Endodermal cell (in vitro differentiated cells): ENCODE measurements around the gene UBL7. TPM values are rescaled to one million over a fixed set of nuclear protein-coding genes. Genes with fewer than 3 reads are reported as not detected.

Experiments
- DNase-seq: peaks from one replicate; pipeline ENCODE4 v3.0.0-alpha.2; 2017
- H3K27ac ChIP-seq: 2 replicates; pipeline ENCODE4 v1.5.1; 2013; ENCODE audit warnings: mild to moderate bottlenecking, low read depth, low read length, moderate library complexity
- H3K27me3 ChIP-seq: 2 replicates; pipeline ENCODE4 v1.6.1; 2013; ENCODE audit warnings: mild to moderate bottlenecking, low read length, moderate library complexity; ENCODE audit not compliant: insufficient read depth, control insufficient read depth, poor library complexity, severe bottlenecking
- H3K36me3 ChIP-seq: 2 replicates; pipeline ENCODE4 v1.7.0; 2013; ENCODE audit warnings: mild to moderate bottlenecking, low read length, moderate library complexity; ENCODE audit not compliant: control insufficient read depth, insufficient read depth
- H3K4me1 ChIP-seq: one replicate; pipeline ENCODE4 v1.7.0; 2013; ENCODE audit warnings: low read length; ENCODE audit not compliant: control insufficient read depth, insufficient read depth
- H3K4me3 ChIP-seq: 2 replicates; pipeline ENCODE4 v1.5.1; 2013; ENCODE audit warnings: mild to moderate bottlenecking, low read length, moderate library complexity
- H3K9ac ChIP-seq: 2 replicates; pipeline ENCODE4 v1.6.1; 2013; ENCODE audit warnings: mild to moderate bottlenecking, low read length, moderate library complexity; ENCODE audit not compliant: poor library complexity, severe bottlenecking; ENCODE audit errors: extremely low read depth
- H3K9me3 ChIP-seq: 2 replicates; pipeline ENCODE4 v1.6.1; 2013; ENCODE audit warnings: mild to moderate bottlenecking, low read length, moderate library complexity; ENCODE audit not compliant: control insufficient read depth
- H3K27ac Mint-ChIP-seq: 2 replicates; pipeline ENCODE4 v1.8.0; 2020; ENCODE audit warnings: mixed read lengths
- H3K27me3 Mint-ChIP-seq: 2 replicates; pipeline ENCODE4 v1.8.0; 2021; ENCODE audit warnings: mild to moderate bottlenecking, mixed read lengths; ENCODE audit not compliant: insufficient read depth
- H3K36me3 Mint-ChIP-seq: 2 replicates; pipeline ENCODE4 v1.8.0; 2020; ENCODE audit warnings: low read depth, mixed read lengths
- H3K4me1 Mint-ChIP-seq: 2 replicates; pipeline ENCODE4 v1.8.0; 2020; ENCODE audit warnings: mixed read lengths
- H3K4me3 Mint-ChIP-seq: 2 replicates; pipeline ENCODE4 v1.8.0; 2020; ENCODE audit warnings: mild to moderate bottlenecking, moderate library complexity, mixed read lengths
- H3K9me3 Mint-ChIP-seq: 2 replicates; pipeline ENCODE4 v1.8.0; 2020; ENCODE audit warnings: mild to moderate bottlenecking, mixed read lengths
- CTCF ChIP-seq: fragments of 200-600 bp; sonication (generic); conservative IDR thresholded peaks from 2 replicates; pipeline ENCODE4 v1.5.0; 2021; ENCODE audit warnings: antibody characterized with exemption, mild to moderate bottlenecking
- WGBS, 2 experiments: methylation state at CpG; one replicate each; pipeline versions ENCODE4 v1.1.5 to v1.1.7; 2013; ENCODE audit warnings: missing lambda C conversion rate in 2 of 2, mixed read lengths in 1 of 2; ENCODE audit not compliant: insufficient coverage in 1 of 2, insufficient read length in 1 of 2; 5-methylcytosine and 5-hydroxymethylcytosine counted together
- total RNA-seq, 2 donors: library from RNA; stranded (reverse); fragmentation: NEBNext Ultra II Directional in 1 of 2; extraction: Animal tissue kit (Norgen Biotek cat#: 25700) in 1 of 2; gene quantifications; 2 replicates in 1 of 2; 3 replicates in 1 of 2; pipeline ENCODE4 v1.2.1, GENCODE V29; 2021

Gene UBL7
- total RNA-seq, 2 donors from 2014 or later, result 38.5 to 52.6 TPM

DNA sequence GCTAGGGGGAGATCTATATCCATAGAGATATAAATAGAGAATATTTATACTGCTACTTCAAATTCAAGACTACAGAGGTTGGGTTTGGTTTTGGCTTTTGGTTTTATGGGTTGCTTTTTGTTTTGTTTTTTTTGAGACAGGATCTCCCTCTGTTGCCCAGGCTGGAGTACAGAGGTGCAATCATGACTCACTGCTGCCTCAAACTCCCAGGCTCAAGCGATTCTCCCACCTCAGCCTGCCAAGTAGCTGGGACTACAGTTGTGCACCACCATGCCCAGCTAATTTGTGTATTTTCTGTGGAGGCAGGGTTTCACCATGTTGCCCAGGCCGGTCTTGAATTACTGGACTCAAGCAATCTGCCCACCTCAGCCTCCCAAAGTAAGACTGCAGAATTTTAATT lies 3.9 kb upstream of the UBL7 start:
- no peaks in the 10 kb centered on the region for H3K27me3 Mint-ChIP-seq
- H3K36me3 ChIP-seq, result peaks cover 25% of the 10 kb centered on the region
- H3K27ac Mint-ChIP-seq, result no peak overlapping the region
- H3K4me3 Mint-ChIP-seq, result no peak overlapping the region
- H3K4me1 ChIP-seq, result no peaks in the 10 kb centered on the region
- H3K9me3 Mint-ChIP-seq, result peaks cover 21% of the 10 kb centered on the region
- H3K9me3 ChIP-seq, result peaks cover 18% of the 10 kb centered on the region
- no peak for DNase-seq
- H3K27ac ChIP-seq, result no peak overlapping the region
- 95 to 100% methylated on average over 1 to 2 of the region's 2 CpGs for WGBS, 2 experiments
- peaks cover 58% of the 10 kb centered on the region for H3K36me3 Mint-ChIP-seq
- H3K27me3 ChIP-seq, result no peaks in the 10 kb centered on the region
- peaks cover 18% of the 10 kb centered on the region for H3K4me1 Mint-ChIP-seq
- H3K9ac ChIP-seq, result no peak overlapping the region
- no peak for TF ChIP-seq CTCF
- no peak overlapping the region for H3K4me3 ChIP-seq

DNA sequence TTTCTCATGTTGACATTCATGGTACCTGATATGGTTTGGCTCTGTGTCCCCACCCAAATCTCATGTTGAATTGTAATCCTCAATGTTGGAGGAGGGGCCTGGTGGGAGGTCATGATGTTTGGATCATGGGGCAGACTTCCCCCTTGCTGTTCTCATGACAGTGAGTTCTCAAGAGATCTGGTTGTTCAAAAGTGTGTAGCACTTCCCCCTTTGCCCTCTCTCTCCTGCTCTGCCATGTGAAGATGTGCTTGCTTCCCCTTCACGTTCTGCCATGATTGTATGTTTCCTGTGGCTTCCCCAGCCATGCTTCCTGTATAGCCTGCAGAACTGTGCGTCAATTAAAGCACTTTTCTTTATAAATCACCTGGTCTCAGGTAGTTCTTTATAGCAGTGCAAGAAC lies 3.3 kb upstream of the UBL7 start:
- H3K36me3 Mint-ChIP-seq, result peaks cover 51% of the 10 kb centered on the region
- no peak overlapping the region for H3K9ac ChIP-seq
- TF ChIP-seq CTCF, result no peak
- H3K36me3 ChIP-seq, result peaks cover 20% of the 10 kb centered on the region
- no peak for DNase-seq
- 85 to 87% methylated on average over 2 of the region's 2 CpGs for WGBS, 2 experiments
- no peaks in the 10 kb centered on the region for H3K27me3 ChIP-seq
- H3K4me1 Mint-ChIP-seq, result peaks cover 18% of the 10 kb centered on the region
- no peak overlapping the region for H3K27ac Mint-ChIP-seq
- no peak overlapping the region for H3K27ac ChIP-seq
- H3K27me3 Mint-ChIP-seq, result no peaks in the 10 kb centered on the region
- no peak overlapping the region for H3K4me3 ChIP-seq
- peaks cover 19% of the 10 kb centered on the region for H3K9me3 Mint-ChIP-seq
- H3K4me3 Mint-ChIP-seq, result no peak overlapping the region
- H3K9me3 ChIP-seq, result peaks cover 17% of the 10 kb centered on the region
- H3K4me1 ChIP-seq, result no peaks in the 10 kb centered on the region

- no peaks in the 10 kb centered on the region for H3K27me3 Mint-ChIP-seq
- no peak for DNase-seq
- peaks cover 47% of the 10 kb centered on the region for H3K36me3 Mint-ChIP-seq
- no peak for TF ChIP-seq CTCF
- H3K9me3 Mint-ChIP-seq, result peaks cover 19% of the 10 kb centered on the region
- peaks cover 17% of the 10 kb centered on the region for H3K9me3 ChIP-seq
- H3K4me1 ChIP-seq, result no peaks in the 10 kb centered on the region
- H3K9ac ChIP-seq, result no peak overlapping the region
- peaks cover 18% of the 10 kb centered on the region for H3K36me3 ChIP-seq
- no peak overlapping the region for H3K4me3 Mint-ChIP-seq
- no peak overlapping the region for H3K27ac ChIP-seq
- H3K4me3 ChIP-seq, result peak overlapping the region; percentile 90
- no peaks in the 10 kb centered on the region for H3K27me3 ChIP-seq
- H3K27ac Mint-ChIP-seq, result no peak overlapping the region
- peaks cover 18% of the 10 kb centered on the region for H3K4me1 Mint-ChIP-seq
Measured at GRCh38 chr15:74463634-74464033, 2.7 kb upstream of the UBL7 start.
